GM12873 (cell line): ENCODE results near the gene DNASE1.

ENCODE experiments used
- TF ChIP-seq, protein P1 (sequence below): IDR thresholded peaks from 2 replicates; pipeline ENCODE4 v1.5.1; 2012; ENCODE audit warnings: low read depth, mild to moderate bottlenecking, moderate library complexity, low read length, control low read depth; ENCODE audit not compliant: insufficient read depth; ENCODE audit errors: missing control alignments

The DNASE1 gene

DNA sequence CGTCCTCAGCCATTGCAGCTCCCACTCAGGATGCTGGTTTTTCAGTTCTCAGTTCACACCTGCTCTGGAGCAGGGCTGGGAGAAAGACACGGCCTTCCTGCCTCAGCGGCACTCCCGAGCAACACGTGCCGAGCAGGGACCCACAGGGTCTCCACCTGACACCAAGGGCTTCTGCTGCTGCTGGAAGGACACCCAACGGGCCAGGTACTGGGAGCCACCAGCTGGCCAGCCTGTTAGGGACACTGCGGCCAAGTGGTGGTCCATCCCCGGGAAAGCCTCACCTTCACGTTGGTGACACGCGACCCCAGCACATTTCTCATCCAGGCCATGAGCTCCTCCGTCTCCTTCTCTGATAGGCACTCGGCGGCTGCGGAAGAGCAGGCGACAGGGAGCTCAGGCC lies 8.1 kb downstream of the DNASE1 start:
- TF ChIP-seq, protein P1, sequence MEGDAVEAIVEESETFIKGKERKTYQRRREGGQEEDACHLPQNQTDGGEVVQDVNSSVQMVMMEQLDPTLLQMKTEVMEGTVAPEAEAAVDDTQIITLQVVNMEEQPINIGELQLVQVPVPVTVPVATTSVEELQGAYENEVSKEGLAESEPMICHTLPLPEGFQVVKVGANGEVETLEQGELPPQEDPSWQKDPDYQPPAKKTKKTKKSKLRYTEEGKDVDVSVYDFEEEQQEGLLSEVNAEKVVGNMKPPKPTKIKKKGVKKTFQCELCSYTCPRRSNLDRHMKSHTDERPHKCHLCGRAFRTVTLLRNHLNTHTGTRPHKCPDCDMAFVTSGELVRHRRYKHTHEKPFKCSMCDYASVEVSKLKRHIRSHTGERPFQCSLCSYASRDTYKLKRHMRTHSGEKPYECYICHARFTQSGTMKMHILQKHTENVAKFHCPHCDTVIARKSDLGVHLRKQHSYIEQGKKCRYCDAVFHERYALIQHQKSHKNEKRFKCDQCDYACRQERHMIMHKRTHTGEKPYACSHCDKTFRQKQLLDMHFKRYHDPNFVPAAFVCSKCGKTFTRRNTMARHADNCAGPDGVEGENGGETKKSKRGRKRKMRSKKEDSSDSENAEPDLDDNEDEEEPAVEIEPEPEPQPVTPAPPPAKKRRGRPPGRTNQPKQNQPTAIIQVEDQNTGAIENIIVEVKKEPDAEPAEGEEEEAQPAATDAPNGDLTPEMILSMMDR, result no peak

- TF ChIP-seq, protein P1, result no peak
Measured at GRCh38 chr16:3664187-3664896, 9.9 kb downstream of the DNASE1 start.

DNA sequence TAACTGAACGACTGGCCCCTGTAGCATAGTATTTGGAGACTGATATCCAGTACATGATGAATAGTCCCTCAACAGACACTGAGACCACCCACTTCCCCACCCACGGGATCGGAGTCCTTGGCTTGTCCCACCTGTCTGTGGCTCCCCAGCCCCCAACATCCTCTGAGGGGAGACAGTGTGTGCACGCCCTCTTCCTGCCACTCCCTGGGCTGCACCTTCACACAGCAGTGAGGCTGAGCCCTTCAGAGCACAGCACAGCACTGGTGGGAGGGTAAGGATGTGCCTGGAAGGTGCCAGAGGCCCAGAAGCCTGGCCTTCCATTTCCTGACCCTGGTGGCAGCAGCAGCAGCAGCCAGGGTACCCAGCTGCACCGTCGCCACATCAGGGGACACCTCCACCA lies 11.0 kb downstream of the DNASE1 start:
- TF ChIP-seq, protein P1, result peak; percentile 29

DNA sequence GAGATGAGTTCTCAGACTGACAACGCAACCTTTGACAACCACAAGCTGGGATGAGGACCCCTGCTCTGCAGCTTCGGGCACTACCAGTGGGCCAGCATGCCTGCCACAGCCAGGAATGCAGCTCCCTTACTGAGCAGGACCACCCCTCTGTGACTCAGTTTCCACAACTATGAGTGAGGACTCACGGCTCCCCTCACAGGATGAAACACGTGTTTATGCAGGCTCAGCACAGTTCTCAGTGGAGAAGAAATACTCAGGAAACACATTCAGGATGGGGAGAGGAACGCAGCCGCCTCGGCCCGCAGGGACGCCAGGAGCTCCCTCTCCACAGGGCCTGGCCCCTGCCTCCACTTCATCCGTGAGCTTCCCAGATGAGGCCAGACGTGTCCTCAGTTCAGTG lies 14.1 kb downstream of the DNASE1 start:
- TF ChIP-seq, protein P1, result no peak

DNA sequence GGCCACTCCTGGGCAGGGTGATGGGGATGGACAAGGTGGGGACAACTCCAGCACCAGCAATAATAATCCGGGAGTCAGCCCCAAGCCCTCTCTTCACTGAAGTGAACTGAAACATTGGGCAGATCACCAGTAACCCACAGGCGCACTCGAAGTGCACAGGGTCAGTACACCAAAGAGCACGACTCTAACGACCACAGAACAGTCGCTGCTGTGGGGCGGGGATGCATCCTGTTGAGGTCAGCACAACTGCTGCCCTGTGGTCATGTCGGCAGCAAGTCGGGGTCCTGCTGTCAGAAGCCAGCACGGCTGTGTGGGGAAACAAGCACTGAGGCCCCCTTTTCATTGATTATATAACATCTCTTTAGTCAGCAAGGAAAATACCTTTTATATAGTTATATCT lies 14.6 kb downstream of the DNASE1 start:
- TF ChIP-seq, protein P1, result no peak

- TF ChIP-seq, protein P1, result no peak
Measured at GRCh38 chr16:3670711-3671110, 16.2 kb downstream of the DNASE1 start.

GRCh38 chr16:3671424-3671823 lies 16.9 kb downstream of the DNASE1 start:
- TF ChIP-seq, protein P1, result no peak
